Fibroblast of skin of abdomen (primary cell): ENCODE data around the gene TPSG1.
"Not testable (repeated sequence)": the region's sequence is repeated elsewhere in the genome, so short reads cannot be mapped to it uniquely, and the experiment has no call there.

Source experiments
- DNase-seq: peaks from one replicate; pipeline ENCODE4 v3.0.0-alpha.2; 2013

TPSG1 gene

DNA sequence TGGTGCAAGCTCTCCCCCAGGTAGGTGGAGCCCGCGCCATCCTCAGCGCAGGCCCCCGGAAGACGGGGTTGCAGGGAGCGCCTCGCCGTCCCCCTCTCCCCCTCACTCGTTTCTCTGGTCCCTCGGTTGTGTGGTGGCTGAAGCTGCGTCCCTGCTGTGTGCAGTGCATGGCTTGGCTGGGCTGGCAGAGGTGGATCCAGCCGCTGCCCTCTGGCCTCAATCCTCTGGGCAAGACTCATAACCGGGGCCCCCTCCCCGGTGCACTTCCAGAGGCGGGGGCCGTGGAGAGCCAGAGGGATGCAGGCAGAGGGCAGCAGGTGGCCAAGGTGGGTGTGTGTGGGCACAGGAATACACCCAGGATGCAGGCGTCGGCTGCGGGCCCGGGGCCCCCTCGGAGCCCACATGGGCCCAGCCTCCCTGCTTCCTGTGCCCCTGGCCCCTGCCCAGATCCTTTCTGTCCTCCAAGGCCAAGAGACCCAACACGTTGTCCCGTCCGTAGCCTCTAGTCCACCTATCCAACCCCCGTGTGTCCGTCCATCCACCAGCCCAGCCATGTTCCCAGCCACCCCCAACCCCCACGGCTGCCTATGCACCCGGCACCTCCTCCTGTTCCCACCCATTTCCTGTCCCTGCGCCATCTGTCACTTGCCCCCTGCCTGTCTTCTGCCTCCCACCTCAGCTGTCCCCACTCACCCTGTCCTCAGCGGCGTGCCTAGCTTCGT lies 9.3 kb downstream of the TPSG1 start:
- no peak for DNase-seq

DNA sequence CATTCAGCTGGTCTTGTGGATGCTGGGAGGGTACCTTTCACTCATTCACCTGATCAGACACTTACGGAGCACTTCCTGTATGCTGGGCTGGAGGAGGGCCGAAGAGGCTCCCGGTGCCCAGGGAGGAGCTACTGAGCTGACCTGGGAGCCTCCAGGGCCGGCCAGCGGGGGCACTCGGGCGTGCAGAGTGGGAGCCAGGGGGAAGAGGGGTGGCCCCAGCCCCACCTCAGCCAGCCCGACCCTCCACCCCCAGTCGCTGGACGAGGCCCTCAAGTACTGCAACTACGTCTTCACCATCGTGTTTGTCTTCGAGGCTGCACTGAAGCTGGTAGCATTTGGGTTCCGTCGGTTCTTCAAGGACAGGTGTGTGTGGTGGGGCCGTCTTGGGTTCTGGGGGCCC lies 10.3 kb downstream of the TPSG1 start:
- no peak for DNase-seq

DNA sequence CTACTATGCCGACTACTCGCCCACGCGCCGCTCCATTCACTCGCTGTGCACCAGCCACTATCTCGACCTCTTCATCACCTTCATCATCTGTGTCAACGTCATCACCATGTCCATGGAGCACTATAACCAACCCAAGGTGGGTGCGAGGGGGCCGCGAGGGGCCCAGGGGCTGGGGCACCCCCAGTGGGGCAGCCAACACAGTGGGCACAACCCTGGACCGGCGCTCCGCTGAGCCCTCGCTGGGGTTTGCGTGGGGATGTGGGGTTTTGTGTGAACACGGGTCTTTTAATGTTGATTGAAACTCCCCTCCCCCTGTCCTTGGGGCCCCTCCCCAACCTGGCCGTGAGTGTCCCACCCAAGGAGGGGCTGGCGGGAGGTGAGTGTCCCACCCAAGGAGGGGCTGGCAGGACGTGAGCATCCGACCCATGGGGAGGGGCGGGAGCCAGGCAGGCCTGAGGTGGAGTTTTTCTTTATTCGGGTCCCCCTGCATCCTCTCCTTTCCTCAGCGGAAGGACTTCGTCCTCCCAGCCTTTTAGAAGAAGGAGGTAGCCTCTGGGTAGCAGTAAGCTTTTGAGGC lies 11.2 kb downstream of the TPSG1 start:
- DNase-seq, result no peak

DNA sequence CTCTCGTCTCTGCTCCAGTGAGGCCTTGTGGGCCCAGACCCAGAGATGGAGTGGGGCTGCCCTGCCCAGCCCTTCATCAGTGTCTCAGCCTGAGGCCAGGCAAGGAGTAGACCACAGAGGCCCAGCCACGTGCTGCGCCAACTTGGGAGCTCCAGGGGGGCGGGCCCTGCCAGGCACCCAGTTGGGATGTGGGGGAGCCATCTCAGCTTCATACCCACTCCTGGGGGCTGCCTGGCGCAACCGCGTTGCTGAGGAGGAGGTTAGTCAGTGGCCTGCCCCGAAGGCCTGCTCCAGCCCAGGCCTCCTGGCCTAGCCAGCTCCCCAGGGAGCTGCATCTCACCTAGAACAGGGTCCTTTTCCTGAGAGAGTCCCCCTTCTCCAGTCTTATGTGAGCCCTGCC lies 11.8 kb downstream of the TPSG1 start:
- DNase-seq, result no peak

DNA sequence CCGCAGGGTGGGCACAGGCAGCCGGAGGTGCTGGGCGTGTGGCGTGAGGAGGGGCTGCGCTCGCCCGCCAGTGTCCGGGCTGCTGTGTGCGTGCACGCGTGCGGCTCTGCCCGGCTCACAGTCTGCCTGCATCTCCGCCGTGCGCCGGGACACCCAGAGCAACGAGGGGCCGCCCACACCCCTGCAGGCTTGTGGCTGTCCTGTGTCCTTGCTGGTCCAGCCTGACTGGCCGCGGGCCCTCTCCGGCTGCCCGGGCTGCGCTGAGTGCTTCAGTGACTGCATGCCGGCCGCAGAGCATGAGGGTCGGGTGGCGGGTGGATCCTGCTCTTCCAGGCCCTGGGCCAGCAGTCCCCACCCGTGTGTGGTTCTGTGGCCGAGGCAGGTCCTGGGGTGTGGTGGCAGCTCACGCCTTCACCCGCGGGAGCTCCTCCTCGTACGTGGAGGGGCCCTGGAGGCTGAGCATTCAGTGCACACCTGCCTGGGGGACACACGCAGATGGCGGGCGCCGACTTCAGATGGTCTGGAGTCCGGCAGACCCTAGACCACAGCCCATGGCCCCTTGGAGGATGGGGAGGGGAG lies 12.4 kb downstream of the TPSG1 start:
- no peak for DNase-seq

DNA sequence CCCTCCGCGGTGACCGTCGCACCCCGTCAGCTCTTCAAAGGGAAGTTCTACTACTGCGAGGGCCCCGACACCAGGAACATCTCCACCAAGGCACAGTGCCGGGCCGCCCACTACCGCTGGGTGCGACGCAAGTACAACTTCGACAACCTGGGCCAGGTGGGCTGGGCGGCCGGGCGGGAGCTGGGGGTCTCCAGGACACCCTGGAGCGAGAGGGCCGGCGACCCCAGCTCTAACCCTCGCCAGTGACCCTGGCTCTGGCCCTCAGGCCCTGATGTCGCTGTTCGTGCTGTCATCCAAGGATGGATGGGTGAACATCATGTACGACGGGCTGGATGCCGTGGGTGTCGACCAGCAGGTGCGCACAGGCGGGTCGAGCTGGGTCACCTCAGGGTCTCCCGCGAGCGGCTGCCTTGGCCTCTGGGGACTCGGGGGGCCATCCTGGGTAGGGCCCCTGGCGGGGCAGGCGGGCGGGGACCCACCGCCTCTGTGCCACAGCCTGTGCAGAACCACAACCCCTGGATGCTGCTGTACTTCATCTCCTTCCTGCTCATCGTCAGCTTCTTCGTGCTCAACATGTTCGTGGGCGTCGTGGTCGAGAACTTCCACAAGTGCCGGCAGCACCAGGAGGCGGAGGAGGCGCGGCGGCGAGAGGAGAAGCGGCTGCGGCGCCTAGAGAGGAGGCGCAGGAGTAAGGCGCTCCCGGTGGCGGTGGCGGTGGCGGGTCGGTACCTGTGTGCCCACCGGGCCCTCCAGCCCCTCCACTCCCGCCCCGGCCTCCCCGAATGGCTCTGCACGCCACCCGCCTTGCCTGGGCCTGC lies 13.4 kb downstream of the TPSG1 start:
- no peak for DNase-seq

DNA sequence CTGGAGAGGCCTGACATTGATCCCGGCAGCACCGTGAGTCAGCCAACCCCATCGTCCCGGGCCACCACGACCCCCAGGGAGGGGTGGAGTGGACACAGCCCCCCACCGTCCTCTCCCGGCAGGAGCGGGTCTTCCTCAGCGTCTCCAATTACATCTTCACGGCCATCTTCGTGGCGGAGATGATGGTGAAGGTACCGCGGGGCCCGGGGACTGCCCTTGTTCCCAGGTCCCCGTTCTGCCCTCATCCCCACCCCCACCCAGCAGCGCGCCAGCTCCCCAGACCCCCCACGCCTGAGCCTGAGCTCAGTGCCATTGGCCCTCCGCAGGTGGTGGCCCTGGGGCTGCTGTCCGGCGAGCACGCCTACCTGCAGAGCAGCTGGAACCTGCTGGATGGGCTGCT lies 14.6 kb downstream of the TPSG1 start:
- no peak for DNase-seq

DNA sequence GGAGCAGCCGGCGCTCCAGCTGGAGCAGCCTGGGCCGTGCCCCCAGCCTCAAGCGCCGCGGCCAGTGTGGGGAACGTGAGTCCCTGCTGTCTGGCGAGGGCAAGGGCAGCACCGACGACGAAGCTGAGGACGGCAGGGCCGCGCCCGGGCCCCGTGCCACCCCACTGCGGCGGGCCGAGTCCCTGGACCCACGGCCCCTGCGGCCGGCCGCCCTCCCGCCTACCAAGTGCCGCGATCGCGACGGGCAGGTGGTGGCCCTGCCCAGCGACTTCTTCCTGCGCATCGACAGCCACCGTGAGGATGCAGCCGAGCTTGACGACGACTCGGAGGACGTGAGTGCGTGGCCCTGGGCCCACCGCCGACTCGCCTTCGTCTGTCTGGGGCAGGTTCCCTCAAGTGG lies 16.0 kb downstream of the TPSG1 start:
- DNase-seq, result no peak

DNA sequence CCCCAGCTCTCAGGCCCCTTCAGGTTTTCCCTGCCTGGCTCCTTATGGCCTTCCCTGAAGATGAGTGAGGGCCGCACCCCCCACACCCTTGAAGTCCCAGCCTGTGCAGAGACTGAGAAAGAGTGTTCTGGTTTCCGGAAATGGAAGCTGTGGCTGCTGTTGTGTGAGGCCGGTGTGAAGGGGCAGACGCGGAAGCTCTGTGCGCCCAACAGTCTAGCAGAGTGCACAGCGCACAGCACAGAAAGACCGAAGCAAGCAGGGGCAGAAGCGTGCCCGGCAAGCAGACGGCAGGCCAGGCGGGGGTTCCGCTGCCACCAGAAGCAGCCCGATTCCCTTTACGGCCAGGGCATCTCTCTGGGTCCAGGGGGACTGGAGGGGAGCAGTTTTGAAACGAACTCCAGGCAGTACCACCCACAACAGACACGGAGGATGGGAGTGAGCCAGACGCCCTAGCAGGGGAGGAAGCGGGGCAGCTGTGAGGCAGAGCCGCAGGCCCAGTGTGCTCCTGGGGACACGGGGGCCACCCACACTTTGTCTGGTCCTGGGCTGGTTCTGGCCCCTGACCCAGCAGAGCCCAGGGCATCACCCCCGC lies 16.7 kb downstream of the TPSG1 start:
- no peak for DNase-seq

DNA sequence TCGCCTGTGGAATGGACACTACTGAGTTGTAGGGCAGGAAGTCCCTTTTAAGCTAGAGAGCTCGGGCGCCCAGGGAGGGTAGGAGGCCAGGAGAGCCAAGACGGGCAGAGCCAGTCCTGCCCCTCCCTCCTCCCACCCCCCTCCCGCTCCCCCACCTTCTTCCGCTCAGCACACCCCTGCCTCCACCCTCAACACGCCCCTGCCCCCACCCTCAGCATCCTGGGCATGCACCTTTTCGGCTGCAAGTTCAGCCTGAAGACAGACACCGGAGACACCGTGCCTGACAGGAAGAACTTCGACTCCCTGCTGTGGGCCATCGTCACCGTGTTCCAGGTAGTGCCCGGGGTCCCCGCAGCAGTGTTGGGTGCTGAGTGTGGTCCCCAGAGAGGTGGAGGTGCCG lies 18.3 kb downstream of the TPSG1 start:
- no peak for DNase-seq

DNA sequence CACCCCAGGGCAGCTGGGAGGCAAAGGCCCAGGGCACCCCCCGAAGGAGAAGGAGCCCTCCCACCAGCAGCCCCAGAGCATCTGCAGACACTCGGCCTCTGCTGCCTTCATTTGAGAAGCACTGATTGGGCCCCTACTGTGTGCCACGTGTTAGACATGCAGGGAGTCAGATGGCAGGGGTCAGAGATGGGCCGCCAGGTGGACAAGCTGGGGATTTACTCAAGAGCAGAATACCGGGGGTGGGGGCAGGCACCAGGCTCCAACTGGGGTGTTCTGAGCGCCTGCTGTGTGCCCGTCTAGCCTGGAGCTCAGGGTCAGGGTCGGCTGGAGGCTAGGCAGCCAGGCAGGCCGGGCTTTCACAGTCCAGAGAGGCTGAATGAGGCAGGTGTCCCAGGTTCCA lies 18.7 kb downstream of the TPSG1 start:
- DNase-seq, result no peak

DNA sequence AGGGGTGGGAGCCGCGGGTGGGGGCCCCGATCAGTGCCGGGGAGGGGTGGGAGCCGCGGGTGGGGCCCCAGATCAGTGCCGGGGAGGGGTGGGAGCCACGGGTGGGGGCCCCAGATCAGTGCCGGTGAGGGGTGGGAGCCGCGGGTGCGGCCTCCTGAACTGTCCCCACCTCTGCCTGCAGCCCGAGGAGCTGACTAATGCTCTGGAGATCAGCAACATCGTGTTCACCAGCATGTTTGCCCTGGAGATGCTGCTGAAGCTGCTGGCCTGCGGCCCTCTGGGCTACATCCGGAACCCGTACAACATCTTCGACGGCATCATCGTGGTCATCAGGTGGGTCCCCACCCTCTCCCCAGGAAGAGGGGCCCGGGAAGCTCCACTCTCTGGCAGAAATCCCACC lies 20.1 kb downstream of the TPSG1 start:
- DNase-seq, result no peak

DNA sequence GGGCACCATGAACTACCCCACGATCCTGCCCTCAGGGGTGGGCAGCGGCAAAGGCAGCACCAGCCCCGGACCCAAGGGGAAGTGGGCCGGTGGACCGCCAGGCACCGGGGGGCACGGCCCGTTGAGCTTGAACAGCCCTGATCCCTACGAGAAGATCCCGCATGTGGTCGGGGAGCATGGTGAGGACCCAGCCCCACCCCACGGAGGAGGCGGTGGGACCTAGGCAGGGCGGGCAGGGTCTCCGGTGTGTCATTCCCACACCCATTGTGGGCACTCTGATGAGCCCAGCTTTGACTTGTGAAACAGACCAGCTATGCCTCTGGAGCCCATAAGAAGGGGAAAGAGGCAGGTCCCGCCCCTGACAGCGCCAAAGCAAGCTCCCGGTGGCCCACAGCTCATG lies 22.8 kb downstream of the TPSG1 start:
- no peak for DNase-seq

DNA sequence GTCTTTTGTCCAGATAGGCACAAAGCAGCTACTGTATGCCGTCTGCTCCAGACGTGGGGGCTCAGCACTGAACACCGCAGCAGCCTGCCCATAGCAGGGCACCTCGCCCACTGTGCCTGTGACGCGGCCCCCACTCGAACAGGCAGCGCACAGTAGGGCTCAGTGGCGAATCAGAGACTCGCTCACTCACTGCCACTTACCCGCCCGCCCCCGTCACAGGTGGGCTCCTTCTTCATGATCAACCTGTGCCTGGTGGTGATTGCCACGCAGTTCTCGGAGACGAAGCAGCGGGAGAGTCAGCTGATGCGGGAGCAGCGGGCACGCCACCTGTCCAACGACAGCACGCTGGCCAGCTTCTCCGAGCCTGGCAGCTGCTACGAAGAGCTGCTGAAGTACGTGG lies 23.6 kb downstream of the TPSG1 start:
- no peak for DNase-seq

DNA sequence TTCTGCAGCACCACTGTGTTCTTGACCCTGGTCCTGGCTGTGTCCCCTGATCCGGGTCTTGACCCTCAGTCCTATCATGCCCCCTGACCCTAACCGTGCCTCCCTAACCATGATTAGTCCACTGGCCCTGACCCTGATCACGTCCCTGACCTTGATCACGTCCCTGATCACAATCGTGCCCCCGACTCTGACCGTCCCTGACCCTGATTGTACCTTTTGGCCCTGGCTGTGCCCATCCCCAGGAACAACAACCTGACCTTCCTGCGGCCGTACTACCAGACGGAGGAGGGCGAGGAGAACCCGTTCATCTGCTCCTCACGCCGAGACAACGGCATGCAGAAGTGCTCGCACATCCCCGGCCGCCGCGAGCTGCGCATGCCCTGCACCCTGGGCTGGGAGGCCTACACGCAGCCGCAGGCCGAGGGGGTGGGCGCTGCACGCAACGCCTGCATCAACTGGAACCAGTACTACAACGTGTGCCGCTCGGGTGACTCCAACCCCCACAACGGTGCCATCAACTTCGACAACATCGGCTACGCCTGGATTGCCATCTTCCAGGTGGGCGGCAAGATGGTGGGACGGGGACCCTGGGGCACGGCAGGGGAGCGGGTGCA lies 24.9 kb downstream of the TPSG1 start:
- no peak for DNase-seq

DNA sequence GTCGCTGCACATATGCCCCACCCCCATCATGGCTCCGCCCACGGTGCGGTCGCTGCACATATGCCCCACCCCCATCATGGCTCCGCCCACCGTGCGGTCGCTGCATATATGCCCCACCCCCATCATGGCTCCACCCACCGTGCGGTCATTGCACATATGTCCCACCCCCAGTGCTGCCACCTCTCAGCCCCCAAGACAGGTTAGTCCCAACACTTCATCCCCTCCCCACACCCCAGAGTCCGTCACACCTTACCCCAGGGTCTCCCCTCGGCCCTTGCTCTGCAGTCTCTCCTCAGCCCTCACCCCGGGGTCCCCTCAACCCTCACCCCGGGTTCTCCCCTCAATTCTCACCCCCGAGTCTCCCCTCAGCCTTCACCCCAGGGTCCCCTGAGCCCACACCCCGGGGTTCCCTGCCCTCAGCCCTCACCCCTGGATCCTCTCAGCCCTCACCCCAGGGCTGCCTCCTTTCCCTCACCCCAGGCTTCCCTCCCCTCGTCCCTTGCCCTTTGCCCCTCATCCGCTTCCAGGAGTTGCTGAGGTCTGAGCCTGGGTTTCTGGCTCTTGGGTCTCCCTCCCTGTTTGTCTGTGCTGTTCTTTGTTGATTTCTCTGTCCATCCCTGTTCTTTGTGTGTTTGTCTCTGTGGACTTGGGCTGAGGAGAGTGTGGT lies 25.6 kb downstream of the TPSG1 start:
- DNase-seq, result no peak

DNA sequence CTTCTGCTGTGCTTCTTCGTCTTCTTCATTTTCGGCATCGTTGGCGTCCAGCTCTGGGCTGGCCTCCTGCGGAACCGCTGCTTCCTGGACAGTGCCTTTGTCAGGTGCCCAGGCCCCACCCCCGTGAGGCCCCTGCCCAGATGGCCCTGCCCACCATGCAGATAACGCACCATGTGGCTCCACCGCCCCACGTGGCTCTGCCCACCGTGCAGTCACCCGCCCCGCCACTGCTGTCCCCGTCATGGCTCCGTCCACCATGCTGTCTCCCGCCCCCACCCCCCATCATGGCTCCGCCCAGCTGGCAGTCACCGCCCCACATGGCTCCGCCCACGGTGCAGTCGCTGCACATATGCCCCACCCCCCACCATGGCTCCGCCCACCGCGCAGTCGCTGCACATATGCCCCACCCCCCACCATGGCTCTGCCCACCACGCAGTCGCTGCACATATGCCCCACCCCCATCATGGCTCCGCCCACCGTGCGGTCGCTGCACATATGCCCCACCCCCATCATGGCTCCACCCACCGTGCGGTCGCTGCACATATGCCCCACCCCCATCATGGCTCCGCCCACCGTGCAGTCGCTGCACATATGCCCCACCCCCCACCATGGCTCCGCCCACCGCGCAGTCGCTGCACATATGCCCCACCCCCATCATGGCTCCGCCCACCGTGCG lies 26.3 kb downstream of the TPSG1 start:
- not testable (repeated sequence) for DNase-seq

DNA sequence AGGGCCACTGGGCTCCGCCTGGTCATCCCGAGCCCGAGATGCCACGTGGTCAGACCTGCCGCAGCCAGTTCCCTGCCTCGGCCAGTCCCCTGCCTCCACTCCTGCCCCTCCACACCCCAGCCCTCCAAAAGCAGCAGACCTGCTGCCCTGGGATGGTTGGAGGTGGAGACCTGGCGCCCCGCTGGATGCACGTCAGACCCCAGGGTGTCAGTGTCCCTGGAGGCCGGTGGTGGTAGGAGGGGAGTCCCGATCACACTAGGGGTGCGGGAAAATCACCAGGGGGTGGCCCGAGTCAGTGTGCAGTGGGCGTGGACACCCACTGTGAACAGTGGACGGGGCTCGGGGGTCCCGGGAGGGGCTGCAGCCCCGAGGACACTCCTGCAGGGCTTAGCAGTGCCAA lies 26.9 kb downstream of the TPSG1 start:
- DNase-seq, result no peak

DNA sequence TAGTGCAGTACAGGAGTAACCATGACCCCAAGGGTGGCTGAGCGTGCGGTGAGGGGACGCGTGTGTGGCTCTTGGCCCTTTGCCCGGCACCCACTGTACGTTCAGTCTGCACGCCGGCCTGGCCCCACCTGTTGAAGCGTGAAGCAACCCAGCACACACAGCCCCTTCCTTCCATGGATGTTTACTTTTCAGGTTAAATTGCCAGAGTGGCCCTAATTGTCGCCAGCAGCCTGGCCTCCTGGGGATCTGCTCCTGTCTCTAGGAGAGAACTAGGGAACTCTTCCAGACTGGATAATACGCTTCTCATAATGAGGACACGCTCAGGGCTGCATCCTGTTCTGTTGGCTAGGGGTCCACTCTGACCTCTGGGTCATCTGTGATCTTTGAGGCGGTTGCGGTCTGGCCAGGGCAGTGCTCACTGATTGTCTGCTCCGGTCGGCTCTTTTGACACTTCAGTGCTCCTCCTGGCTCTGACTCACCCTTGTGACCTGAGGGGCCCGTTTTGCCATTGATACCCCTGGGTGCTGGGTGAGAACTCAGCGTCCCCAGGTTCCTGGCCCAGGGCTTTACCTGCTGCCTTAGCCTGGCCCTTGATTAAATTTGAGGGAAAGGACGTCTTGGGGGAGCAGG lies 27.7 kb downstream of the TPSG1 start:
- no peak for DNase-seq

DNA sequence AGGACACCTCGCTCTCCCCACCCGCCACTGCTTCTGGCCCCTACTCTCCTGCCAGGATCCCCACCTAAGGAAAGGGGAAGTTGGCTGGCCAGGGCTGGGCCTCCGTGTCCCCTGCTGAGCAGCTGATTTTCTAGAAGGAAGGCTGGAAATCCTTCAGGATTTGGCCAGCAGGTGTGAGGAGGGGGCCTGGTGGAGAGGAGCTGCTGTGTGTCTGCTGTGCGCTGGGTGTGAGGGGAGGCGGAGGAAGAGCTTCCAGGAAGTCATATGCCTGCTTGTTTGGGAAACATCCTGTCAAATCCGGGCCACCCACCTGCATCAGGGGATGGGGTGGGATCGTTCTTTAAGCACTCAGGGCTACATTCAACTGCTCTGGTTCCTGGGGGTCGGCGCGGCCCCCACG lies 28.6 kb downstream of the TPSG1 start:
- DNase-seq, result no peak

DNA sequence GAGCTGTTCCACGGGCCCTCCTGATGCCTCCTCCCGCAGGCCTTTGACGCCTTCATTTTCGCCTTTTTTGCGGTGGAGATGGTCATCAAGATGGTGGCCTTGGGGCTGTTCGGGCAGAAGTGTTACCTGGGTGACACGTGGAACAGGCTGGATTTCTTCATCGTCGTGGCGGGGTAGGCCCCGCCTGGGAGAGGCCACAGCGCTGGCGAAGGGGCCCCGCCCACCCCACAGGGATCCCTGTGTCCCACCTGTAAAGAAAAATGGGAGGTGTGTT lies 29.7 kb downstream of the TPSG1 start:
- no peak for DNase-seq
